A673 (cell line): ENCODE results near the gene ACP7.

Experiments
- EZH2 ChIP-seq: fragments of 200-600 bp; sonication (generic); IDR thresholded peaks from 2 replicates; pipeline ENCODE4 v1.6.1; 2017; ENCODE audit warnings: borderline replicate concordance, low read depth, mild to moderate bottlenecking, mixed read lengths, antibody characterized with exemption, low read length; ENCODE audit not compliant: poor library complexity, severe bottlenecking
- TF ChIP-seq, protein P1 (sequence below): fragments of 300-800, 200-600 bp; sonication (generic); conservative IDR thresholded peaks from 2 replicates; pipeline ENCODE4 v1.5.1; 2017; ENCODE audit warnings: low read depth, mild to moderate bottlenecking, antibody characterized with exemption, low read length, moderate library complexity, mixed read lengths

DNA sequence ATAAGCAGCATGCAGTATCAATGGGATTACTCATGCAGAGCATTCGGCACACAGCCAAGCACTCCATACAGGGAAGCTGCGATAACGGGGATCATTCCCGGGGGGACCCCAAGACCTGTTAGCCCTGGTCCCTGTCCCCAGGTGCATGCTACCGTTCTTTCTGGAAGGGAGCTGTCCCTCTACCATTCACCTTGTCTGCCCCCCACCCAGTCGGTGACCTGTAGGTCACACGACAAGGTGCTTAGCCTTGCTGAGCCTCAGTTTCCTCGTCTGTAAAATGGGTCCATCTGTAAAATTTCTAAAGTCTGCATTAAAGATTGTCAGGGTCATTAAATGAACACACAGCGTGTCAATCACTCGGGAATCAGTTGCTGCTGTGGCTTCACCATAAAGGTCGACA, 6.8 kb upstream of the ACP7 start:
- TF ChIP-seq, protein P1, sequence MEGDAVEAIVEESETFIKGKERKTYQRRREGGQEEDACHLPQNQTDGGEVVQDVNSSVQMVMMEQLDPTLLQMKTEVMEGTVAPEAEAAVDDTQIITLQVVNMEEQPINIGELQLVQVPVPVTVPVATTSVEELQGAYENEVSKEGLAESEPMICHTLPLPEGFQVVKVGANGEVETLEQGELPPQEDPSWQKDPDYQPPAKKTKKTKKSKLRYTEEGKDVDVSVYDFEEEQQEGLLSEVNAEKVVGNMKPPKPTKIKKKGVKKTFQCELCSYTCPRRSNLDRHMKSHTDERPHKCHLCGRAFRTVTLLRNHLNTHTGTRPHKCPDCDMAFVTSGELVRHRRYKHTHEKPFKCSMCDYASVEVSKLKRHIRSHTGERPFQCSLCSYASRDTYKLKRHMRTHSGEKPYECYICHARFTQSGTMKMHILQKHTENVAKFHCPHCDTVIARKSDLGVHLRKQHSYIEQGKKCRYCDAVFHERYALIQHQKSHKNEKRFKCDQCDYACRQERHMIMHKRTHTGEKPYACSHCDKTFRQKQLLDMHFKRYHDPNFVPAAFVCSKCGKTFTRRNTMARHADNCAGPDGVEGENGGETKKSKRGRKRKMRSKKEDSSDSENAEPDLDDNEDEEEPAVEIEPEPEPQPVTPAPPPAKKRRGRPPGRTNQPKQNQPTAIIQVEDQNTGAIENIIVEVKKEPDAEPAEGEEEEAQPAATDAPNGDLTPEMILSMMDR: no peak
- TF ChIP-seq EZH2: no peak
